Right hindlimb (tissue), 1 donor: ENCODE data around the gene SLC9C2.
"Not testable (repeated sequence)": the region's sequence is repeated elsewhere in the genome, so short reads cannot be mapped to it uniquely, and the experiment has no call there.

Experiments
- DNase-seq: peaks from one replicate; pipeline ENCODE4 v3.0.0-alpha.2; 2018

The SLC9C2 gene

GRCh38 chr1:173603056-173603591 is at the start of gene SLC9C2:
TSS of gene SLC9C2 (minus strand) at chr1:173603072. CDS start at chr1:173601776, 1,296 bp downstream.
- no peak for DNase-seq

DNA sequence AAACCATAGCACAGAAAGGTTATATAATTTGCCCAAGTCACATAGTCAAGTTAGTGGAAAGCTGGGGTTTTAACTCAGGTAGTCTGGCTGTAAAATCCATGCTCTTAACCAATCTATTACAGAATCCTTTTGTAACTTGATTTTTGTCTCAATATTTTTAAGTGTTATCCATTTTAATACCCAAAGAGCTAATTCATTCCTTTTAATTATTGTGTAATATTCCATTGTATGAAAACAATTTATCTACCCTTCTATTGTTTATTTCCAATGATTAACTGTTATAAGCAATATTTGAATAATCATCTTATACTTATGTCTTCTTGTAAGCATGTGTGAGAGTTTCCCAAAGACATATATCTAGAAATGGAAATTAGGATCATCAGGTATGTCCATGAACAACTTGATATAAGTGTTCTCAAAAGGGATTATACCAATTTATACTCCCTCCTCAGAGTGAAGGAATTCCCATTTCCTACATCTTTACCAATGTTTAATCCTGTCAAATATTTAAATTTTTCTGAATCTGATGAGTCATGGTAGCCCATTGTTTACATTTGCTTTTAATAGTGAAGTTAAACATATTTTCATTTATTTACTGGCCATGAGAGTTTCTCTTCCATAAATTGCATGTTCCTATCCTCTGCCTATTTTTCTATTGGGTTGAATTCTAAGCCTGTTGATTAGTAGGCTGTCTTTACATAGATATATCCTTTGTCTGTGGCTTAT is 46.2 kb upstream of the SLC9C2 start:
- DNase-seq: no peak

DNA sequence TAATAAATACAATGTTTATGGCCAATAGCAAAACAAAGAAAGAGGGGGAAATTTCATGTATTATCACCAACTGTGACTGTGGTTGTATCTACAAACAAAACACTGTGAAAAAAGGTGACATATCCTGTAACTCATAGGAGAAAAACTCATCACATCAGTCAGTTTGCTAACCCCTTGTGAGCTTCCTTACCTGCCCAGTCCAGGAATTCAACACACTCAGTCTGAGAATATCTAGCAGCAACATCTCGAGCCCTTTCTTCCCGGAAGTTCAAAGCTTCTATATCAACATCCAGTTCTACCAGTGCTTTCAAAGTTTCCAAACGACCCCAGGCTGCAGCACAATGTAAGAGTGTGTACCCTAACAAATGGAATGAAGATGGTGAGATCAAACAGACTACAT is 43.8 kb upstream of the SLC9C2 start:
- no peak for DNase-seq

DNA sequence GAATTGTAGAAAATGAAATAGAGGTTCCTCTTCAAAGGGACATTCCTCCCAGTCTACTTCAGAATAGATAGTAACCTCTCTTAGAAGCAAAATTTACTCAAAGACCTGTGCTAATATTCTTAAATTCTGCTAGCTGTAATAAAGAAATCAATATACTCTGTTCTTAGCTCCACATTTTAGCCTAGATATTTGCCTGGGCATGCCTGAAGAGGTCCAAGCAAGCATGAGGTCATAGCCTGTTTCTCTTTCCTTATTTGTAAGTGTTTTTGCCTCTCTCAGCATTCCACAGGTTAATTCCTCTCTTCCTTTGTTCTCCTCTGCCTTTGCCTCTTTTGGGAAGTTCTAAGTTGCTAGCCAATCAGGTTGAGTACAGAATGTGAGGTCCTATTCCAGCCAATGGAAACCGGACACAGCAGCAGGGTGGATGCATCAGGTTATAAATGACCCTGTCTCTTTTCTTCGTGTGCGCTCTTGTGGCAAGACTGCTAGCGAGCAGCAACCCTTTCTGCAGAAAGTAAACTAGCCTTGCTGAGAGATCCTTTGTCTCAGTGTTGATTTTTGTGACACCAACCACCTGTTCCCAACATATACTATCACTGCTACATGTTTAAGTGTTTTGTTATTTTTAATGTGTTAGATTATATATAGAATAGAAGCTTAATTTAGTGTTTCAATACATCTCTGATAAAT is 39.7 kb upstream of the SLC9C2 start:
- DNase-seq: not testable (repeated sequence)

- DNase-seq: no peak
These were observed 36.2 kb upstream of the SLC9C2 start for GRCh38 chr1:173639102-173639501.

GRCh38 chr1:173638043-173639021 is 35.5 kb upstream of the SLC9C2 start:
- DNase-seq: no peak

GRCh38 chr1:173637236-173638042 is 34.6 kb upstream of the SLC9C2 start:
- DNase-seq: not testable (repeated sequence)

- DNase-seq: no peak
These were observed 32.2 kb upstream of the SLC9C2 start, which contains the start of gene TEX50 for GRCh38 chr1:173635116-173635515. TSS of gene TEX50 (plus strand) at chr1:173635338. CDS start at chr1:173635522, 184 bp downstream.

GRCh38 chr1:173628888-173629287 is 26.0 kb upstream of the SLC9C2 start:
- DNase-seq: no peak

DNA sequence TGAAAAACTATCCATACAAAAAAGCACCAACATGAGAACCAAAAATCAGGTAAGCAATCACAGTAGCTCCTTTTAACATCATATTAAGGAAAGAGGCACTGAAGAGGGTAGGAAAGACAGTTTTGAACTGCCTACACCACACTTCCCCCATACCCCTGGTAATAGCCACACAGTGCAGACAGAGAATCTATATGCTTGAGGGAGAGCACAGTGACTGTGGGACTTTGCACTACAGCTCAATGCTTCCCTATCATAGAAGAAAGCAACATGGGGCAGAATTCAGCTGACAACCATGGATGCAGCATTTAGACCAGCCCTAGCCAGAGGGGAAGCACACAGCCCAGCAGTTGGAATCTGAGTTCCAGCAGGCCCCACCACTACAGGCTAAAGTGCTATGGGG is 24.4 kb upstream of the SLC9C2 start:
- DNase-seq: no peak

DNA sequence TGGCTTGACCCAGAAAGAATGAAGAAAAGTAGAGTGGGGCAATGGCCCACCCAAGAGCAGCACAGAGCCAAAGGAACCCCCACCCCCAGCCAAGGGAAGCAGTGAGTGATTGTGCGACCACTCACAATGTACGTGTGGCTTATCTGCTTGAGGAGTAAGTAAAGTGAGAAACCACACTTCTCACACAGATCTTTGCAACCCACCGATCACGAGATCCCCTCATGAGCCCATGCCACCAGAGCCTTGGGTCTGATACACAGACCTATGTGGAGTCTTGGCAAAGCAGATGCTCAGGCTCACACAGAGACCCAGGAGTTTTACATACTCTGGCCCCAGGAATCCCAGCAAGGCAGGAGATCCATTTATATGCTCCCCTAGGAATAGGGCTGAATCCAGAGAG is 14.0 kb upstream of the SLC9C2 start:
- DNase-seq: no peak

GRCh38 chr1:173613086-173613485 is 10.2 kb upstream of the SLC9C2 start:
- not testable (repeated sequence) for DNase-seq

GRCh38 chr1:173608503-173609216 is 5.8 kb upstream of the SLC9C2 start:
- DNase-seq: no peak

DNA sequence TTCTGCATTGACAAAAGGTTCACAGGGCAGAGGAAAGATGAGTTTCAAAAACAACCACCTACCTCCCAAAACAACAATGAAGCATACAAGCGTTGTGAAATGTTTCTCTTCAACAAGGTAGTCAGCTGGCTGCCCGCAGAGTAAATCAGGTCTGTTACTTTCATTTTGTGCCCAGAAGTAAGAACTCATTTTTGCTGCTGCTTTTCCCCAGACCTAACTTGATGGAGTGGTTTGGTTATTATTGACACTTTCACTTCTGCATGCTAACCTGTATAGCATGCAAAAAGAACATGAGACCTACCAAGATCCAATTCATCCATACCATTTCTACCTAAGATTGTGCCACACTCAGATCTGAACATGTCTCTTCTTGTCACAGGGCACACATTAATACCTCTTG is 1.3 kb downstream of the SLC9C2 start:
- DNase-seq: no peak

DNA sequence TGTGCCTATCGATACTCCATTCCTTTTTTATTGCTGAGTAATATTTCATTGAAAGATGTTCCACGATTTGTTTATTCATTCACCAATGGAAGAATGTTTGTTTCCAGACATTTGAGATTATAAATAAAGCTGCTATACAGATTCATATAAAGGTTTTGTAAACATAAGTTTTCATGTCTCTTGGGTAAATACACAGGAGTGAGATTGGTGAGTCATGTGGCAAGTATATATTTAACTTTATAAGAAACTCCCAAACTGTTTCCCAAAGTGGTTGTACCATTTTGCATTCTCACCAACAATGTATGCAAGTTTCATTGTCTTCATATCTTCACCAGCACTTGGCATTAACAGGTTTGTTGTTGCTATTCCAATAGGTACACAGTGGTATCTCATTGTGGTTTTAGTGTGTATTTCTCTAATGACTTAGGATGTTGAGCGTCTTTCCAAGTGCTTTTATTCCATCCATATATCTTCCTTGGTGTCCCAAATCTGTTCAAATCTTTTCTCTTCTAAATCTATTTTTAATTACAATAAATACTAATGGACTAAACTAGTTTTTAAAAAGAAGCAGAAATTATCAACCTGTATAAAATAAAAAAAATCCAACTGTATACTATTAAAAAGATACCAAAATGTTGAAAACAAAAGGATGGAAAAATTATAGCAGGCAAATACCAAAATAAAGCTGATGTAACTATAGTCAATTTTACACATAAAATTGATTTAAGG is 6.6 kb downstream of the SLC9C2 start:
- no peak for DNase-seq

DNA sequence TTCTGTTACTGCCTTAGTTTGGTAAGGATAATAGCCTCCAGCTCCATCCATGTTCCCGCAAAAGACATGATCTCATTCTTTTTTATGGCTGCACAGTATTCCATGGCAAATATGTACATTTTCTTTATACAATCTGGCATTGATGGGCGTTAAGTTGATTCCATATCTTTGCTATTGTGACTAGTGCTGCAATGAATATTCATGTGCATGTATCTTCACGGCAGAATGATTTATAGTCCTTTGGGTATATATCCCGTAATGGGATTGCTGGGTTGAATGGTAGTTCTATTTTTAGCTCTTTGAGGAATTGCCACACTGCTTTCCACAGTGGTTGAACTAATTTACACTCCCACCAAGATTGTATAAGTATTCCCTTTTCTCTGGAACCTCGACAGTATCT is 11.7 kb downstream of the SLC9C2 start:
- not testable (repeated sequence) for DNase-seq

DNA sequence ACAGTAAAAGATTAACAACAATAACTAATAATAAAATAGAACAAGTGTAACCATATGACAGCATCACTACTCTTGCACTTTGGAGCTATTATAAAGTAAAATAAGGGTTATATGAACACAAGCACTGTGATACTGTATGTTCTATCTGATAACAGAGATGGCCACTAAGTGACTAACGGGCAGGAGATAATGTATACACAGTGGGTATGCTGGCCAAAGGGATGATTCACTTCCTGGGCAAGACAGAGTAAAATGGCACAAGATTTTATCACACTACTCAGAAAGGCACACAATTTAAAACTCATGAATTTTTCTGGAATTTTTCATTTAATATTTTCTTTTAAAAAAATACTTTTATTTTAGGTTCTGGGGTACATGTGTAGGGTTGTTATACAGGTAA is 12.3 kb downstream of the SLC9C2 start:
- no peak for DNase-seq

DNA sequence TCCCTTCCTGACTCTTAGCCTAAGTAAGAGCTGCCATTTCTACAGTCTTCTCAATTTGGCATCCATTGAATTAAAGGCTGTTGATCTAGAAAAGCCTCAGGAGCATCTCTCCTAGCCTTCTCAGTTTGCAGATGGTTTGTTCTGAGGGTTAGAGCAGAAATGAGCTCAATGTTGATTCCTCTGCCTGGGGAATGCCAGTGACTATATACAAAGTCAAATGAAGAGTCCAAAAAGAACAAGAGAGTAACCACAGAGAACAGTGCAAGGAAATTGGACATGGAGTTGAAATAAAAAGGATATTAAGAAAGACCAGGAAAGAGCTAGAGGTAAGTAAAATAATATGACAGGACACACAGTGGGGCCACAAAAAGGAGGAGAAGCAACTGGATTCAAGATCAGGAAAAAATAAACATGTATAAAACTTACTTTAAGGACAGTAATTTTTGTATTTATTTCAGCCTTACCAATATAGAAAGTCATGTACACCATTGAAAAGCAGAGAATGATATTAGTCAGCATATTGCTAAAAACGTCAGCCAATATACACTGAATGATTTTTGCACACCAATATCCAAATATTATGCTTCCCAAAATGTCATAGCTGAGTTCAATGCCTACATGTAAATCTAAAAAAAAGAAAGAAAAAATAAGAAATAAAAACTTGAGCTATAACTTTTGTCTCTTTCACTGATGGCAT is 21.3 kb downstream of the SLC9C2 start:
- DNase-seq: no peak

DNA sequence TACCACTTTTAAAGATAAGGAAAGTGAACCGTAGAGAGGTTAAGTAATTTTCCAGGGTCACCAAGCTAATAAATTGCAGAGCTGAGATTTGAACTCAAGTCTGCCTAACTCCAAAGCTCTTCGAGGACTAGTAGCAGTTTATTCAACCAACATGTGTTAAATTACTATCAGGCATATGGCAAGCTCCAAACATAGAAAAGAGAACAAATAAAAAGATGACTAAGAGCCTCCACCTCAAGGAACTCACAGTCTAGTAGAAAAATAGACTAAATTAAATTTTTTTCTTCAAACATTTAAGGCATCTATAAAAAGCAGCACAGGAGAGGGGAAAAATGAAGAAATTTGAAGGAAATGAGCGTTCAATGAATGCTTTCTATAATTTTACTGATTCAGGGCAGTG is 22.2 kb downstream of the SLC9C2 start:
- DNase-seq: no peak

- DNase-seq: no peak
These were observed 22.8 kb downstream of the SLC9C2 start for GRCh38 chr1:173580071-173580470.
